Amniotic epithelial cell (primary cell): Measurements from ENCODE around the gene HLA-DOA.
A peak's percentile ranks its signal among the peaks of the same experiment; 100 is the strongest.

Experiments used
- DNase-seq: peaks from one replicate; pipeline ENCODE4 v3.0.0-alpha.2; 2010; ENCODE audit warnings: low read depth

The HLA-DOA gene

GRCh38 chr6:32963866-32964265, 45.5 kb downstream of the HLA-DOA start:
- DNase-seq: no peak

DNA sequence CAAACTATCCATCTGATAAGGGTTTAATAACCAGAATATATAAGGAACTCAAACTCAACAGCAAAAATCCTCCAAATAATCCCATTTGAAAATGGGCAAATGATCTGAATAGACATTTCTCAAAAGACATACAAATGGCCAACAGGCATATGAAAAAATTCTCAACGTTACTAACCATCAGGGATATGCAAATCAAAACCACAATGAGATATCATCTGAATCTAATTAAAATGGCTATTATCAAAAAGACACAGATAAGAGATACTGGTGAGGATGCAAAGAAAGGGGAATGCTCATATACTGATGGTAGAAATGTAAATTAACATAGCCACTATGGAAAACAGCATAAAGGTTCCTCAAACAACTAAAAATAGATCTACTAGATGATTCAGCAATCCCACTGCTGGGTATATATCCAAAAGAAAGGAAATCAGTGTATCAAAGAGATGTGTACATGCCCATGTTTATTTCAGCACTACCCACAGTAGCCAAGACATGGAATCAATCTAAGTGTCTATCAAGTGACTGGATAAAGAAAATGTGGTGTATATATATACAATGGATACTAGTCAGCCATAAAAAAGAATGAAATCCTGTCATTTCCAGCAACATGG, 47.1 kb downstream of the HLA-DOA start:
- no peak for DNase-seq

DNA sequence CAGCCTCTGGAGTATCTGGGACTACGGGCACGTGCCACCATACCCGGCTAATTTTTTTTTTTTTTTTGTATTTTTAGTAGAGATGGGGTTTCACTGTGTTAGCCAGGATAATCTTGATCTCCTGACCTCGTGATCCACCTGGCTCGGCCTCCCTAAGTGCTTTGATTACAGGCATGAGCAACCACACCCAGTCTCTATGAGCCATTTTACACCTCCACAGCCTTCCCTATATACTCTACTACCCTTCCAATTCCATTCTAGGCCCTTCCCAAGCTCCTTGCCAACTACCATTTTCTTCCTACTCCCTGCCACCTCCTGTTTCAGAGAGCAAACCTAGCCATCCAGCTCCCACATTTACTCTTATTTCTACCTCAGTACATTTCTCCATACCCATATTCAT, 48.8 kb downstream of the HLA-DOA start:
- no peak for DNase-seq

GRCh38 chr6:32956176-32956575, 53.2 kb downstream of the HLA-DOA start:
- DNase-seq: no peak

DNA sequence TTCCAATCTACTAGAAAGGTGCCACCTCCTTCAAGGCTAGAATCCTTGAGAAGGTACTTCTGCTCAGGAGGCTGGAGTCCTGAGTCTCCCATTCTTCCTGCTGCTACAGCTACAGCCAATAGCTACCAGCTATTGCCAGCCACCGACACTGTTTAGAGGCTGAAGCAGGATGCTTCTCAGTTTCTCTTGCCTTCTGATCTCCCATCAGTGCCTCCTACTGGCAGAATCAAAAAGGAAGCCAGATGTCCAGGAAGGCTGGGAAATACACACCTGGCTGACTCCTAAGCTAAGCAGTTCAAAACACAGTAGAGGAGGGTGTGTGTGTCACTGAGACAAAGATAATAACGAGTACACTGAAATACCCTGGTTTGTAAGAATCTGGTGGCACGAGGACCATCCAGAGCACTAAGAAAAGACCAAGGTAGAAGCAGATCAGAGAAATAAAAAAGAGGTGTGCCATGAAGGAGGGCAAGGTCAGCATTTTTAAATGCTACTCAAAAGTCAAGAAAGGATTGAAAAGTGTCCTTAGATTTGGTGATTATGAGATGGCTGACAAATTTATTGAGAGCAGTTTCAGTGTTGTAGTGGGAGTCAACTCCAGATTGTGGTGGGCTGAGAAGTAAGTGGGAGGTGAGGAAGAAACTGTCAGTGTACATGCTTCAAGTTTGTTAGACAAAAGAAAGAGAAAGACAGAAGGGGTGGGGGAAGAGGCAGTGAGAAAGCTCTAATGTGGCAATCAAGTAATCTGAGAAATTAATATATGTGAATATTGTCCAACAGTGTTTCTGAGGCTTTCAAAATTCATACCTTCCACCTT, 54.2 kb downstream of the HLA-DOA start:
- DNase-seq: peak; percentile 49

GRCh38 chr6:32954267-32954666, 55.1 kb downstream of the HLA-DOA start:
- DNase-seq: no peak
